ENCODE data around the gene DENND4A.
"Not testable (repeated sequence)": the region's sequence is repeated elsewhere in the genome, so short reads cannot be mapped to it uniquely, and the experiment has no call there.

The DENND4A gene

DNA sequence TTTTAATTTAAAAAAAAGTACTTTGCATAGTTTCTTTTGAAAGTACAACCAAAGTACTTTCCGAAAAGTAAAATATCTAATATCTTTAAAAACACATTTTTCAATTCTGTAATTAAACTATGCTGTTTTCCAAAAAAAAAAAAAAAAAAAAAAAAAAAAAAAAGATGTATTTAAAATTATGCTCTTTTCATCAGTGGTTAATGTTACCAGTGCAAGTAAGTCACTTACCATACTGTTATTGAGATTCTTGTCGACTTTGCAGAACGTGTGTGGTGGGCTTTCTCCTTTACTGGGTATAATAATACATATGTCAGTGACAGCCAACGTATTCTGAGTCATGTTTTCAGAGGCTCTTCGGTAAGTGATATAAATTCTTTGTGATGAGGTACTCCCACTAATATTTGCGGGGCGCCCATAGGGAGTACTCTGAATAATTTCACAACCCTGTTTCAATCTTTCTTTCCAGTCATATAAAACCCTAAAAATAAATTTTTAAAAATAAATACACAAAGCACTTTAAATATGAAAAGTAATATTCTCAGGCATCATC, 39.9 kb downstream of the DENND4A start:
- DNase-seq = no peak

DNA sequence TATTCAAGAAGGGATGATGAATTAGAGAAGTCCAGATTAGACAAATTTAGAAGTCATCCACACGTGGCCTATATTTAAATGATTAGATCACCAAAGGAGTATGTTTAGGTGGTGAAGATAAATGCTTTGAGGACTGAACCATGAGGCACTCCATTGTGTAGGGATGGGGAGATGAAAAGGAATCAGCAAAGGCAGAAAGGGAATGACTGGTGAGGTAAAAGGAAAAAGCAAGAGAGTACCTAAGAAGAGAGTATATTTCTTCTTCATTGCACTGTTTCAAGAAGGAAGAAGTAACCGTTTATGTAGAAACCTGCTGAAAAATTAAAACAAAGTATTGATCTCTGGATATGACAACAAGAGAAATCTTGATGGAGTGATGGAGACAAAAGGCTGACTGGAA, 40.7 kb downstream of the DENND4A start:
- DNase-seq = no peak

DNA sequence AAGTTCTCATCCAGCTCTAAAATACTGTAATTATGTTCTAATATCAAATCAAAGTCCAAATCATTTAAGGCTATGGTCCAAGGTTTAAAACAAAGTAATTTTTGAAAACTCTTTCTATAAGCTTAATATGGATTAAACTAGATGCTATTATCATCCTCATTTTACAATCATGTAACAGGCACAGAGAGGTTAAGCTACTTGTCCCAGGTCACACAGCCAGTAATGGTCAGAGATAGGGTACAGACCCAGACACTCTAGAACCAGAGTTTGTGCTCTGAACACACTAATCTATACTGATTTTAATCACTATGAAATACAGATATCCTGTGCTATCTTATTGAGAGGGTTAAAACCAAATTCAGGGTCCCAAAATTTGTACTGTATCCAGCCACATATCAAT, 44.8 kb downstream of the DENND4A start:
- DNase-seq = no peak

DNA sequence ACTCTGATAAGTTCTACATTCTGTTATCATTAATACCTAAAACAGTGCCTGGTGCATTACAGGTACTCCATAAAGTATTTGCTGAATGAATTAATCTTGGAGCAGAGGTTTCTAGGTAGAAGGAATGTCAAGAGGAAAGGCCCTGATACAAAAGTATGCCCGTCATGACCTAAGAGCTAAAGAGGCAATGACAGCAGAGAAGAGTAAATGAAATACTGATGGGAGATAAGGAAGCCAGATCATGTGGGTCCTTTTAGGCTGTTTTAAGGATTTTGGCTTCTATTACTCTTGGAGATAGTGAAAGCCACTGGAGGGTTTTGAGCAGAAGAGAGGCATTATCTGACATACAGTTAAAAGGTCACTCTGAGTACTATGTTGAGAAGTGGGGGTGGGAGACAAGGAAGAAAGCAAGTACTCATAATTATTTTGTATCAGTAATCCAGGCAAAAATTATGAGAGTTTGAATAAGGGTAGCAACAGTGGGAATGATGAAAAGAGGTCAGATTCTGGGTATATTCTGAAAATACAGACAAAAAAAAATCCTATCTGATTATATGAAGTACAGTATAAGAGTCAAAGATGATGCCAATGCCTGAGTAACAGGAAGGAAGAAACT, 48.3 kb downstream of the DENND4A start:
- DNase-seq = no peak

DNA sequence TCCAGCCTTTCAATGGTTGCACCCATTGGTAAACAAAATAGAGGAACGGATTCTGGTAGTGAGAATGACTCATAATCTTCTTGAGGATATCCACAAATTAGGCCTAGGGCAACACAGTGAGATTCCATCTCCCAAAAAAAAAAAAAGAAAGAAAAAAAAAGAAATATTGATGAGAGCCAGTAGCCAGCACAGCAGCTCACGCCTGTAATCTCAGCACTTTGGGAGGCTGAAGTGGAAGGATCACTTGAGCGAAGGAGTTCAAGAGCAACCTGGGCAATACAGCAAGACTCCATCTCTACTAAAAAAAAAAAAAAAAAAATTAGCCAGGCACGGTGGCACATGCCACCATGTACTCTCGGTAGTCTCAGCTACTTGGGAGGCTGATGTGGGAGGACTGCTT, 51.9 kb downstream of the DENND4A start:
- no peak for DNase-seq

DNA sequence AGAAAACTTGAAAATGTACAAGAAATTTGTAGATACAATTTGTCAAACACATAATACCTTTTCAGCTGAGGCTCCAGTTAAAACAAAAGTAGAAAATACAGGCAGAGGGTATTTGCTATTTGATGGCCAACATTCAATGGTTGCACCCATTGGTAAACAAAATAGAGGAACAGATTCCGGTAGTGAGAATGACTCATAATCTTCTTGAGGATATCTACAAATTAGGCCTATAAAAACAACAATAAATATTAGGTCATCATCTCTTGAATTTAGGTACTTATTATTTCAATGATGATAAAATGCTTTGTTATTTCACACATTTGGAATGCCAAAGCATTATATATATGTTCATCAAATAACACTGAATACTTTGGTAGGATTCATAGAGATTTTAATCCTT, 53.4 kb downstream of the DENND4A start:
- no peak for DNase-seq

DNA sequence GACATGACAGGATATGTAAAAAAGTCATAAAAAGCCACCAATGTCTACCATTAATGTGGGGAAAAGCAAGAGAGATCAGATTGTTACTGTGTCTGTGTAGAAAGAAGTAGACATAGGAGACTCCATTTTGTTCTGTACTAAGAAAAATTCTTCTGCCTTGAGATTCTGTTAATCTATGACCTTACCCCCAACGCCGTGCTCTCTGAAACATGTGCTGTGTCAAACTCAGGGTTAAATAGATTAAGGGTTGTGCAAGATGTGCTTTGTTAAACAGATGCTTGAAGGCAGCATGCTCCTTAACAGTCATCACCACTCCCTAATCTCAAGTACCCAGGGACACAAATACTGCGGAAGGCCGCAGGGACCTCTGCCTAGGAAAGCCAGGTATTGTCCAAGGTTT, 58.5 kb downstream of the DENND4A start:
- not testable (repeated sequence) for DNase-seq

DNA sequence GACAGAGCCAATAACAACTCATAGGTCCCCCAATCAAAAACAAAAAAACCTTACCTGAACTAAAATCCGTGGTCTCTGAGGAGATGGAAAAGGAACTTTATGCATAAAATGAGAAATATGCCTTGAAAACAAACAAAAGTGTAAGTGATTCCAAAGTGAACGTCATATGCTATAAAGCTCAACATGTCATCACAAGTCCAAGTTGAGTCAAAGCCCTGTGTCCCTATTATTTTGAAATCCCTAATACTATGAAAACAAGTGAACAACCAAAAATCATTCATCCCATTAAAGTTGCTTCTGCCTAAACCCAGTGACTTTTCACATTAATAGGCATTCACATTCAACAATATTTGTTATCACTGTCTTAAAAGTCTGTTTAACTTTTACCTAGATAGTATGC, 59.4 kb downstream of the DENND4A start:
- no peak for DNase-seq

DNA sequence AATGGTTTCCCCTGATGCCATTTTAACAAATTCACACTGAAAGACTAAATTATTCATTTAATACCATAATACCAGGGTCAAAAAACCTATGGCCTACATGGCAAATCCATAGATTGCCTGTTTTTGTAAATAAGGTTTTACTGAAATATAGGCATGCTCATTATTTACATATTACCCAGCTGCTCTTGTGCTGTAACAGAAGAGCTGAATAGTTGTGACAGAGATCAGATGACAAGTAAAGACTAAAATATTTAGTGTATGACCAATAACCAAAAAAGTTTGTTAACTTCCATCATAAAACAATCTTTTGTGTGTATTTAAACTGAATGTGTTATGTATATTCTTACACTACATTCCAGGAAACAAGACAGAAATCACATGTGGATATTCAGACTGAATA, 60.2 kb downstream of the DENND4A start:
- no peak for DNase-seq

DNA sequence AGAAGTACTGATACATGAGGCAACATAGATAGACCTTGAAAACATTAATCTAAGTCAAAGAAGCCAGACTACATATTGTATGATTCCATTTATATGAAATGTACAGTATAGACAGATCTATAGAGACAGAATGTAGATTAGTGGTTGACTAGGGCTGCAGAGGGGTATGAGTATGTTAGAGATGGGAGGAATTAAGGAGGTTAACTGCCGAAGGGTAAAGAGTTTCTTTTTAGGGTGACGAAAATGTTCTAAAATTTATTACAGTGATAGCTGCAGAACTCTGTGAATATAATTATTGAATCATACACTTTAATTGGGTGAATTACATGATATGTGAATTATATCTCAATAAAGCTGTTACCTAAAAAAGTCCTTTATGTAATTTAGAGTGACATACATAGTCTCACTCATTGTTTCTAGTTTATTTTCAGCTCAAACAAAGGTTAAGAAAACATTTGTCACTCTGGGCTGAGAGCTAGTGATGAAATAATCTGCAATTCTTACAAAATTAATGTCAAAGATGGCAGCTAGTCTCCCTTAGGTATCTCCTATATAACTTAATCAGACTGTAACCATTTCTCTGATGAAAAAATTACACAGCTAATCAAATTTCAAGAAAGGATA, 61.4 kb downstream of the DENND4A start:
- DNase-seq = no peak

DNA sequence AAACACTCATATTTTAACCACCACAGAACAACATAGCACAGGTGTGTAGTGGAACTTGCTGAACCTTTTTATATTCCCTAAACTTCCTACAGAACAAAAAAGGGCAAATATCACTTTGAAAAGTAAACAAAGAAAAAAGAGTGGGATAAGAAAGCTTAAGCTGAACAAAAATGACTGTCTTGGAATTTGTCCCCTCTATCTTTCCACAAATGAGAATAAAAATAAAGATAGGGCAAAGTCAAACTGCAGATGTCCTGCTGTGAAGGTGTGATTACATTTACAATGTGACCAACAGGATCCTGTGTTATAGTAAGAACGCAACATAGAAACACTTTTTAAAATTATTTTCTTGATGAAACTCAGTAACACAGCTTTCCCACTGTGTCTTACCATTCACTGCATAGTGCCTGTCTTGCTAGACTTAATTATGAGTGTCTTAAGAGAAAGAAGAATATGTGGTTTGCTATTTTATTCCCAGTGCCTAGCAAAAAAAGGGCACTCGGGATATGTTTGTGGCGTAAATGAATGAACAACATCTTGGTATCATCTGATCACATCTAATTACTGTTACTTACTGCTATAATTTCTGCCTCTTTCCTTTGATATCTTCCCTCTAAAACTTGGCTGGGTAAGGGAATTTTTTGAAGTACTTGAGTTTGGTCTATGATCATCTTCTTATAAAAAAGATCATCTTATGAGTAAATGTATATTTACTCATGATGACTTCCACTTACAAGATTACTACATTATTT, 67.5 kb downstream of the DENND4A start:
- no peak for DNase-seq

DNA sequence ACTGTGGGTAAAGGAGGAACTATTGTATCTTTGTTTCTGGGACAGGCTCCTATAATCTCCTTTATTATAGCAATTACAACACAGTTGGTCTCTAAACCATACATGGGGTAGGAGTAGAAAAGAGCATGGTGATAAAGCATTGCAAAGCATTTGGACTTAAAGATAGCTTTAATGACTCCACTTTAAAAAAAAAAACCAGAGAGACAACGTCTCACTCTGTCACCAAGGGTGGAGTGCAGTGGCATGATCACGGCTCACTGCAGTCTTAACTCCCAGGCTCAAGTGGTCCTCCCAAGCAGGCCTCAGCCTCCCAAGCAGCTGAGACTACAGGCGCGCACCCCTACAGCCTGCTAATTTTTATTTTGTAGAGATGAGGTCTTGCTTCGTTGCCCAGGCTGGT, 68.2 kb downstream of the DENND4A start:
- DNase-seq = no peak

DNA sequence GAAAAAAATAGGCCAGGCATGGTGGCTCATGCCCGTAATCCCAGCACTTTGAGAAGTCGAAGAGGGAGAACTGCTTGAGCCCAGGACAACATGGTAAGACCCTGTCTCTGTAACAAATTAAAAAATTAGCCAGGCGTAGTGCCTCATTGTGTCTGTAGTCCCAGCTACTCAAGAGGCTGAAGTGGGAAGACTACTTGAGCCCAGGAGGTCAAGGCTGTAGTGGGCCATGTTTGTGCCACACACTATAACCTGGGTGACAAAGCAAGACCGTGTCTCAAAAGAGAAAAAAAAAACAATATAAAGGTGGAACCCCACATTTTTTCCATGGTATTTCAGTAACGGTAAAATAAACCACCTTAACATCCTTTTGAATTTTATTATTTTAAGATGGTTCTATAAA, 69.9 kb downstream of the DENND4A start:
- DNase-seq = no peak

DNA sequence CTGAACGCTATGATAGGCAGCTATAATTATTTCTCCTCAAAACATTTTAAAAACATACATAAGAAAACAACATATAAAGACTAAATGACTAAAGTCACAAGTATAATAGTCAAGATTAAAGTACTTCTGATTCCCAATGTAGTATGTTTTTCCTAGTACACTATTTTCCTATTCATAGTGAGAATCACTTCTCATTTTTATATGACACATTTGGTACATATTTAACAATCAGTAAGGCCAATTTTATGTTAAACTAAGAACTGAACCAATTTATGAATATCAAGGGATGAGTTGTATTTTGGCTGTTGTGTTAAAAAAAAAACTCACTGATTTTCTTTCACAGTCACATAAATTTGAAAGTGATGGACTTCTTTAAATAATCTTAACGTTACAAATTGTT, 79.7 kb downstream of the DENND4A start:
- DNase-seq = no peak

DNA sequence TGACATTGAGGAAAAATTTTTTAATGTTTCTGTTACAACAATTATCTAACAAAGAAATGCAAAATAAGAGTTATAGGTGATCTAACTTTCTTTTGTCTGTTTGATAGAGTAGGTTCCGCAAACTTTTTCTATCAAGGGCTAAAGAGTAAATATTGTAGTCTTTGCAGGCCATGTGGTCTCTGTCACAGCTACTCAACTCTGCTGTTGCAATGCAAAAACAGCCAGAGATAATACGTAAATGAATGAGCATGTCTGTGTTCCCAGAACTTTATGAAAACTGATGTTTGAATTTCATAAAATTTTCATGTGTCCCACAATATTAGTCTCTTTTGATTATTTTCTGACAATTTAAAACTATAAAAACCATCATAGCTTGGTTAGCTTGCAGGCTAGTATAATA, 97.0 kb downstream of the DENND4A start:
- no peak for DNase-seq

DNA sequence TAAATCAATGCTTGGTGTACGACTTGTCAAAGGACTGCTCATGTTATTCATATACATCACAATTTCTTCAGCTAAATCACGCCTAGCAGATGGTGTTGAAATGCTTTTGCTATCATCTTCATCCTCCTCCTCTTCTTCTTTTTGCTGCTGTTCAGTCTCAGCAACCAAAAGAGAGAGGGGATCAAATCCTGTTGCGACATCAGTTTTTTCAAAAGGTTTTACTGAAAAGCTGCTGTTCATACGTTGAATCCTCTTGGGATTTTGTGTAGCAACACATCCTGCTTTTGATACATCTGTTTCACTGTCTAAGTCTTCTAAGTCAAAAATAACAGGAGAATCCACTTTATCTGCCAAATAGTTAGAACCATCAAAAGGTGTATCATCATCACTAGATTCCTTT, 101.3 kb downstream of the DENND4A start:
- no peak for DNase-seq

DNA sequence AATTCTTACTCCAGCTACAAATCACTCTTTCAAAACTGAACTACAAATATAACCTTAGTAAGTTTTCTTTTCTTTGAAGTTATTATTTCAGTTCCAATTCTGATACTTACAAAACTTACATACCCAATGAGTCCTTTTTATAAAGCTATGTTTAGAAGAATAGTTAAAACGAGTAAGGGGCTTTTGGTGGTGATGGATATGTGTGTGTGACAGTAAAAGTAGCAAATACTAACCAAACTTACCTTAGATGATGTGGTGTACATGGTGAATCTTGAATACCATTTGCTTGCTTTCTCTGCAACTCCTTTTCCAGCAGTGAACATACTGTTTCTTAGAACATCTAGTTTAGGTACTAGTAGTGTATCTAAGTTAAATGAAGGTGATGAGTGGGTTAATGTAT, 101.9 kb downstream of the DENND4A start:
- no peak for DNase-seq

DNA sequence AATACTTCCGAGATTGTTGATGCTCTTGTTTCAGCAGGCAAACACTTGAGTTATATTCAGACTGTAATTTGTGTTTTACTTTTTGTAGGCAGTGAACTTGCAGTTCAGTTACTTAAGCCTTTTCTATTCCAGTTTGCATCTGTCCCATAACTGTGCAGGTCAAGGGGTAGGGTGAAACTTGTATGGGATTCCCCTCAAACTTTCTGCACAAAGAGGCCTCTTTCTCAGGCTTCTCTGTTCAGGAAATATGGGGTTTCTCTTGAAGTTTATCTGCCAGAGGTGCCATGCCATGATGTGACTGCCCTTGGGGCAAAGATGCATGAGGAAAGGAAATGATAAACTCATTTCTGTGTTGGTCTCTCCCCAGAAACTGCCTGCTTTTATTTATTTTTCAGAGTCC, 103.6 kb downstream of the DENND4A start:
- DNase-seq = no peak

DNA sequence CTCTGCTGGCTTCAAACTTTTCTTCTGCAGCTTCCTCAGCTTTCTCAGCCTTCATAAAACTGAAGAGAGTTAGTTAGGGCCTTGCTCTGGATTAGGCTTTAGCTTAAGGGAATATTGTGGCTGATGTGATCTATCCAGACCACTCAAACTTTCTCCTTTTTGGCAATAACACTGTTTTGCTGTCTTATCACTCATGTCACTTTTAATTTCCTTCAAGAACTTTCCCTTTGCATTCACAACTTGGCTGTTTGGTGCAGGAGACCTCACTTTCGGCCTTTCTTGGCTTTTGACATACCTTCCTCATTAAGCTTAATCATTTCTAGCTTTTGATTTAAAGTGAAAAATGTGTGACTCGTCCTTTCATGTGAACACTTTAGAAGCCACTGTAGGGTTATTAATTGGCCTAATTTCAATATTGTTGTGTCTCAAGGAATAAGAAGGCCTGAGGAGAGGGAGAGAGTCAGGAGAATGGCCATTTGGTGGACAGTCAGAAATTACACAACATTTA, 109.6 kb downstream of the DENND4A start:
- no peak for DNase-seq

DNA sequence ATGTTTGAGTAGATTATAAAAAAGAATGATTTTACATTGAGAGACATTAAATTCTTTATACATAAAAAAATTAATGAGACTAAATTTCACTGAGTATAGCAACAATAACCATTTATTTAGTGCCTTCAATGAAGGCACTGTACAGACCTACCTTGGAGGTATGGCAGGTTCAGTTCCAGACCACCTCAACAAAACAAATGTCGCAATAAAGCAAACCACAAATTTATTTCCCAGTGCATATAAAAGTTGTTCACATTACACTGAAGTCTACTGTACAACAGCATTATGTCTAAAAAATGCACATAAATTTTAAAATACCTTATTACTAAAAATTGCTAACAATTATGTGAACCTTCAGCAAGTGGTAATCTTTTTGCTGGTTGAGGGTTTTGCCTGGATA, 111.5 kb downstream of the DENND4A start:
- DNase-seq = no peak

DNA sequence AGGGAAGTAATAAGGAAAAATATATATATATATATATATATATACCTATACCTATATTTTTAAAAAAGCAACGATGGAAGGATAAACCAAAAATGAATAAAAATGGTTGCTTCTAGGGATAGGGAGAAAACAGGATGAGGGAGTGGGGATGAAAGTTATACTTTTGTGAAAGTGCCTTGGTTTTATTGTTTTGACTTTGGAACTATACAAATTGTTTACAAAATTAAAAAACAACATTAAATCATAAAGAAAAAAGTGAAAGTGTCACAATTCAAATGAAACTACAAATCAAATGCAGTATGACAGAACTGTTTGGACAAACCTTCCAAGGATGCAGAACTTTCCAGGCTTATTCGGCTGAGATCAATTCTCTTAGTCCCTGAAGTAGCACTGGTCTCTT, 116.0 kb downstream of the DENND4A start:
- no peak for DNase-seq

DNA sequence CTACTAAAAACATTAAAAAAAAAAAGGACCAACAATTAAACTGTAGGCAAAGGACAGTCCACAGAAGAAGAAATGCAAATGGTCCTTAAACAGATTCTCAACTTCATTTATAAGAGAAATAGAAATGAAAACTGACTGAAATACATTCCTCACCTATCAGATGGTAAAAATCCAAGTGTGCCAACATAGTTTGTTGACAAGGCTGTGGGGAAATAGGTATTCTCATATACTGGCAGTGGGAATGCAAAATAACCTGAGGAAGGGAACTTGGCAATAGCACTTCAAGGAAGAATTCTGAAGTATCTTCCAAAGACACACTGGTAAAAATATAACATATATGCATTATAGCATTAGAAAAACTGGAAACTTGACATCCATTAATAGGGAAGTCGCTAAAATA, 116.5 kb downstream of the DENND4A start:
- no peak for DNase-seq

DNA sequence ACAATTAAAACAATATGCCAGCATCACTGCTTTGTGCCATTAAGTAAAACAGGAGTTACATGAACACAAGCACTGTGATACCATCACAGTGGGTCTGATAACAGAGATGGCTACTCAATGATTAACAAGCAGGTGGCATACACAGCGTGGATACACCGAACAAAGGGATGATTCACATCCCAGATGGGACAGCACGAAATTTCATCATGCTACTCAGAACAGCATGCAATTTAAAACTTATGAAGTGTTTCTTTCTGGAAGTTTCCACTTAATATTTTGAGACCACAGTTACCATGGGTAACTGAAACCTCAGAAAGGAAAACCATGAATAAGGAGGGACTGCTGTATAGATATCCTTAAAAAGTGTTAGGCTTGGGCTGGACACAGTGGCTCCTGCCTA, 125.8 kb downstream of the DENND4A start:
- no peak for DNase-seq

DNA sequence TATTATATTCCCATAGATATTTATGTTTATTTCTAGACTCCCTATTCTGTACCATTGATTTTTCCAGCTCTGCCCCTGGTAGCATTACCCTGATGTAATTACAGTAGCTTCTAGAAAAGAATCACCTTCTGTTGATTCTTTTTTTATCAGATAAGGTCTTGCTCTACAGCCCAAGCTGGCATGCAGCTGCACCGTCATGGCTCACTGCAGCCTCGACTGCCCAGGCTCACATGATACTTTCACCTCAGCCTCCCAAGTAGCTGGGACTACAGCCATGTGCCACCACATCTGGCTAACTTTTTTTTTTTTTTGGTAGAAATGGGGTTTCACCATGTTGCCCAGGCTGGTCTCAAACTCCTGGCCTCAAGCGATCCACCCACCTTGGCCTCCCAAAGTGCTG, 128.6 kb downstream of the DENND4A start:
- DNase-seq = no peak
